HG02981 (cell line): ENCODE results near the gene NDUFS6.
A peak's percentile ranks its signal among the peaks of the same experiment; 100 is the strongest.
"Not testable (repeated sequence)": the region's sequence is repeated elsewhere in the genome, so short reads cannot be mapped to it uniquely, and the experiment has no call there.

Source experiments
- ATAC-seq: cut with Tn5 transposase; IDR thresholded peaks from one replicate; pipeline ENCODE4 v1.9.1; 2021; ENCODE audit warnings: mild to moderate bottlenecking, moderate library complexity; ENCODE audit not compliant: unreplicated experiment

The NDUFS6 gene

GRCh38 chr5:1796371-1797102 is 4.7 kb upstream of the NDUFS6 start:
- no peak for ATAC-seq

DNA sequence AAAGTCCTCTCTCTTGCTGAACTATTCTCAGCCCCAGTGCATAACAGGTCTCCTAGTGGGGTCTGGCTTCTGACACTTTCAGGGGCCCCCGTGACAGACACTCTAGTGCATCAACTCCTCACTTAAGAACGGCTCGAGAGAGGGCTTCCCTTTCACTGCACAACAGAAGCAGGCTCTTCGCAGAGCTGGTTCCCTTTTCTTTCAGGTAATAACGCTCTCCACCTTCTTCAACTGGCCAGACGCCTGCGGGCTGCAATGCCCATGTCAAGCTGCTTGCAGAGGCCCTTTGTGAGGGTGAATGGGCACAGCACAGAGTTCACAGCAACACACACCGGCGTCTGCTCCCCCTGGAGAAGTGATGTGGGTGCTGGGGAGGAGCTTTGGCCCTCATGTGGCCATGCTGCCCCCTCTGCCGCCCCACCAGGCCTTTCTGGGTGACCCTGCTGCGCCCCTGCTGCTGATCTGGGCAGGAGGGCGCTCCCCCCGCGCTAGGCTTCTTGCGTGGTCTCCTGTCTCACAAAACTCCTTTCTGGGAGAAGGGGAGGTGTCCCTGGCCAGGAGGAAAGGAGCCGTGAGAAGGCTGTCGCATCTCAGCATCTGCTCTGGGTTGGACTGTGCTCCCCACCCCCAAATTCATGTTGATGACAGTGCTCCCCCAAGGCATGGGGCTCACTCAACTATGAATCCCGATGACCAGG is 4.0 kb upstream of the NDUFS6 start:
- no peak for ATAC-seq

- no peak for ATAC-seq
These were observed 3.4 kb upstream of the NDUFS6 start for GRCh38 chr5:1797855-1798254.

DNA sequence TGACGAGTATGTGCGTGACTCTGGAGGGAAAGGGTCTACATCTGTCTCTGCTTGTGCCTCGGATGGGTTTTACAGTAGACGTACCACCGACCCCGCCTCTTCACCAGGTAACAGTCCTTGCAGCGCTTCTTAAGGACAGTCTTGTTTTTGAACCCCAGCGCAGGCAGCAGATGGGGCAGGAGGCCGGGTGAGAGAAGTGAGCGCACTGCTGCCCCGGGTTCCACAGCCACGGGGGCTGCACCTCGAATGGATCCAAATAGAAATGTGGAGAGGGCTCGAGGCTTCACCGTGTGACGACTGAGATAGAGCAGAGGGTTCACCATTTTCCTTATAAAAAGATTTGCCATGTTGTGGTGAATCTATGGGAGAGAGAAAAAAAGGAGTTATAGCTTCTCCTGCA is 2.6 kb upstream of the NDUFS6 start:
- ATAC-seq, result not testable (repeated sequence)

DNA sequence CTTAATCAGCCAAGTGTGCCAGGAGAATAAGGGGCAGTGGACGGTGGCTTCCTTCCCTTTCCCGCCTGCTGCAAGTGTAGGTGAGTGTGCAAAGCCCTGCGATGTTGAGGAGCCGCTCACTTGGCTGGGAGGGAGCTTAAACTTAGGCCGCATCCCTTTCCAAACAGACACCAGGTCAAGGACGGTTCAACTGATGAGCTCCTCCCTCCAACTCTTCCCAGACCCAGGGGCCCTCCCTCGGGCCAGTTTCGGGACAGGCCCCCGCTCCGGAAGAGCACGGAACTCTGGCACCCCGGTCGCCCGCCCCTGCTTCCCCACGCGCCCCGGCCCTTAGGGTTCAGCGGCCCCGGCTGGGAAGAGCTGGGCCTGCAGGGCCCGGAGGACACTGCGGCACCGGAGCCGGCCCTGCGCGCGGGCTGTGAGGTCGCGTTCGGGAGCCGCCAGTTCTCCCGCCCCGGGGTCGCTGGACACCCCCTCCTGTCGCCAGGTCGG is 2.1 kb upstream of the NDUFS6 start:
- peak; percentile 21 for ATAC-seq

- peak; percentile 47 for ATAC-seq
These were observed 1.4 kb upstream of the NDUFS6 start, which contains the start of gene MRPL36 for GRCh38 chr5:1799602-1800471. TSS of gene MRPL36 (minus strand) at chr5:1799837. CDS start at chr5:1798935, 902 bp downstream.

DNA sequence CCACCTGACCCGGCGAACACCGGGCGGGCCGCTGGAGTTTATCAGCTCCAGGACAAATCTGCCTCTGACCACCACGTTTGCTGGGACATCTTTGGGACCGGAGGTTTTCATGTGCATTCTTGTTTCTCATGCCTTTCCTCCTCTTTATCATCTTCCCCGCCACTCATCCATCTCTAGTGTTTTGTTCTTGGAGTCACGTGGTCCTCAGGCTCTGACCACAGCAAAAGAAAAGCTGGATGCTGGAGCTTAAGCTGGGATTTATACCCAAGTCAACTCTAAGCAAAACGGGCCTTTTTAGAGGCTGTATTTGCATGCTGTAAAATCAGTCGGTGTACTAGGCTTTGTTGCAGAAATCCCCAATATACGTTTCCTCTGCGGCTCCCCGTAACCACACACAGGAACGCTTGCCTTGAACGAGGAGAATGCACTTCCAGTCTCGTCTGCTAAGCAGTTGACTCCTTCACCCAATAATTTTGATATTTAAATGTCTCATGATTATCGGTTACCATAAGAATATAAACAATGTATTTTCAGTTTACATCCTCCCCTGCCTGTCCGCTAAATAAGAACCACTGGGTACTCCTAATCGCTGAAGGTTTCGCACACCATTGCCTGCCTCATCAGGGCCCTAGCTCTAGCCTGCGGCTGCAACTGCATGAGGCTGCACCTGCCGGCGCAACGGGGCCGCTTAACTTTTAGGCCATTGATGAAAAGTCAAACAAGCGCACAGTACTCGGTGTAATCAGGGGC is 560 bp upstream of the NDUFS6 start:
- ATAC-seq, result peak; percentile 29

GRCh38 chr5:1801967-1802295 is 724 bp downstream of the NDUFS6 start:
- no peak for ATAC-seq

GRCh38 chr5:1803192-1803591 is 2.0 kb downstream of the NDUFS6 start:
- no peak for ATAC-seq

DNA sequence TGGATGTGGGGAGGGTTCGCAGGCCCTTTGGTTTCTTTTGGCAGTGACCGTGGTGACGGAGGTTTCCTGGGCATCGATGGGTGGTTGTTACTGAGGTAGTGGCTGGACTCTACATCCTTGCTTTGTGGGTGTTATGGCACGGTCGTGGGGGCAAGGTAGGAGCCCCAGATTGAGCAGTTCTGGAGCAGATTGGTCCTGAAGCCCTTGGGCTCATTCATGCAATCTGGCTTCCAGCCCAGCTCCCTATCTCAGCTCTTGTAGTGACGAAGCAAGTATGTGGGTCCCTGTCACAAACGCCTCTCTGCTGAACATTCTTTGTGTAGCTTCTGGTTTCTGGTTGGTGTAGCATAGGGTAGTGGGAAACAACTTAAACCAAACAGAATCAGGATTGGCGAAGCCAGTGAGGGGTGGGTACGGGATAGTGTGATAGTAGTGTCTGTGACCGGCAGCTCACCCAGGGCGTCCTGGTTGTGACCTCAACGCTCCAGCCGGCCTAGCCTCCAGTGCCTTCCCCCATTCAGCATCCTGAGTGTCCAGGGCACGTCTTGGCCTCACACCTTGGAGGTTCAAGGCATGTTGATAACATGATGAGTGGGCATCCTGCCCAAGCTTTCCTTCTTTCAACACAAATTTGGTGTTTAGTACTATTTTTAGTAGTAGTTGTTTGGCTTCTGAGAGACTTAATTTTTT is 2.9 kb downstream of the NDUFS6 start:
- no peak for ATAC-seq

- ATAC-seq, result no peak
These were observed 4.1 kb downstream of the NDUFS6 start for GRCh38 chr5:1805326-1805725.

- ATAC-seq, result no peak
These were observed 4.5 kb downstream of the NDUFS6 start for GRCh38 chr5:1805736-1806135.

GRCh38 chr5:1806199-1806598 is 5.0 kb downstream of the NDUFS6 start:
- ATAC-seq, result no peak

DNA sequence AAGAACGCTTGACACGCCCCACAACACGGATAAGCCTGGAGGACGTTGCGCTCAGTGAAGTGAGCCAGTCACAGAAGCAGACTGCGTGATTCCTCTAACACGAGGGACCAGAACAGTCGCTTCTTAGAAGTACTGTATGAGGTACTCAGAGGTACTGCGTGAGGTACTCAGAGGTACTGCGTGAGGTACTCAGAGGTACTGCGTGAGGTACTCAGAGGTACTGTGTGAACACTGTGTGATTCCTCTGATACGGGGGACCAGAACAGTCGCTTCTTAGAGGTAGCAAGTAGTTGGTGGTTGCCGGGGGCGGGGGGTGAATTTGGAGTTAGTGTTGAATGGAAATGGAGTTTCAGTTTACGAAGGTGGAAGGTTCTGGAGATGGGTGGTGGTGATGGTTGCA is 5.8 kb downstream of the NDUFS6 start:
- no peak for ATAC-seq

DNA sequence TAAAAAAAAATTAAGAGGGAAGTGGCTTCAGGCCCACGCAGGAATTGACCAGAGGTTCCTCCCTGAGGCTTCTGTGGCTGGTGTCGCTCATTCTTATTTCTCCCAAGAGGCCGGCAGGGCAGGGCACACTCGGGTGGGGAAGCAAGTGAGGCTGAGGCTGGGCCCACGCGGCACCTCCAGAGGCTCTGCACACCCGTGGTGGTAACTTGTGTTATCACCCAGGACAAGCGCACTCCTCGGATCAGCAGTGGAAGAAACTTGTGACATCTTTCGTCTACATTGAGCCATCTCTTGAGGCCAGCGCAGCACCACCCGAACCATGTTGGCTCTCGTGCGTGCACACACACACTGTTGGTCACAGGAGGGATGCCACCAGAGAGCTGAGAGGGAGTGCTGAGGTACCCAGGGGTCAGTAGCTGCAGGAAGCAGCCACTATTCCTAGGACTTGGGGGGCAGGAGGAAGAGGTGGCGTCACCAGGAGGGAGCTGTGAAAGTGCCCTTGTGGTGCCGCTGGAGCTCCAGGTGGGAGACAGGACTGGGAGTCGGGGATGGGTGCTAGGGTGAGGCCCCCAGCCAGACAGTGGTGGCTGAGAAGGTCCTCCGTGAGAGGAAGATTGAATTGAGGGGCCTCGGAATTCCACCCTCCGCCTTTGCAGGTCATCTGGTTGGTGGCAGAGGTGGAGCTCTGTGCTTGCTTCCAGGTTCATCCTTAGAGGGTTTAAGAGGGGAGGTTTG is 6.4 kb downstream of the NDUFS6 start:
- ATAC-seq, result no peak

GRCh38 chr5:1808439-1808838 is 7.2 kb downstream of the NDUFS6 start:
- no peak for ATAC-seq

GRCh38 chr5:1809416-1810035 is 8.3 kb downstream of the NDUFS6 start:
- no peak for ATAC-seq

DNA sequence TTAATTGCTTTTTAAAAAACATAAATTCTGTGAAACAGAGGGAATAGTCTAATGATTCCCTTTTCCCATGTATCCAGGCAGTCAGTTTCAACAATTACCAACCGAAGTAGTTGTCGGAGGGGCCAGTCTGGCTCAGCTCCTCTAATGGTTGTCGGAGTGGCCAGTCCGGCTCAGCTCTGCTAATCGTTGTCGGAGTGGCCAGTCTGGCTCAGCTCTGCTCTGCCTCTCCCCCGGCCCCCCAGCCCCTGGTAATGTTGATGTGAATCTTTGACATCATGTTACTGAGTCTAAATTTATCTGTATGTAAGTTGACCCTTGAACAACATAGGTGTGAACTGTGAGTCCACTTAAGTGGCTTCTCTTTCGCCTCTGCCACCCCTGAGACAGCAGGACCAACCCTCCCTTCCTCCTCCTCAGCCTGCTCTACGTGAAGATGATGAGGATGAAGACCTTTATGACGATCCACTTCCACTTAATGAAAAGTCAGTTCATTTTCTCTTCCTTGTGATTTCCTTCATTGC is 9.4 kb downstream of the NDUFS6 start:
- no peak for ATAC-seq
